CD4-positive, alpha-beta T cell treated with Interleukin-6 at 100 ng/mL for 8 hours (primary cell): ENCODE results near the gene TMEM248.
A peak's percentile ranks its signal among the peaks of the same experiment; 100 is the strongest.
"Not testable (repeated sequence)": the region's sequence is repeated elsewhere in the genome, so short reads cannot be mapped to it uniquely, and the experiment has no call there.

ENCODE experiments used
- DNase-seq: peaks from one replicate; pipeline ENCODE4 v3.0.0-alpha.2; 2020; ENCODE audit warnings: mixed read lengths, low spot score

The TMEM248 gene

GRCh38 chr7:66910789-66911188, 10.2 kb upstream of the TMEM248 start:
- DNase-seq = no peak

GRCh38 chr7:66911191-66911590, 9.8 kb upstream of the TMEM248 start:
- DNase-seq = not testable (repeated sequence)

GRCh38 chr7:66912195-66912594, 8.8 kb upstream of the TMEM248 start:
- no peak for DNase-seq

- no peak for DNase-seq
Measured at GRCh38 chr7:66913118-66914037, 7.6 kb upstream of the TMEM248 start.

- DNase-seq = not testable (repeated sequence)
Measured at GRCh38 chr7:66917904-66918303, 3.1 kb upstream of the TMEM248 start.

GRCh38 chr7:66919304-66919703, 1.7 kb upstream of the TMEM248 start:
- DNase-seq = no peak

GRCh38 chr7:66919704-66920103, 1.3 kb upstream of the TMEM248 start:
- no peak for DNase-seq

- DNase-seq = no peak
Measured at GRCh38 chr7:66920256-66920655, 769 bp upstream of the TMEM248 start.

- DNase-seq = no peak
Measured at GRCh38 chr7:66921396-66921917, 432 bp downstream of the TMEM248 start.

GRCh38 chr7:66921918-66922486, 977 bp downstream of the TMEM248 start:
- DNase-seq = peak; percentile 37

- no peak for DNase-seq
Measured at GRCh38 chr7:66925255-66925654, 4.2 kb downstream of the TMEM248 start.

GRCh38 chr7:66927348-66927948, 6.4 kb downstream of the TMEM248 start:
- no peak for DNase-seq

- no peak for DNase-seq
Measured at GRCh38 chr7:66928388-66928787, 7.4 kb downstream of the TMEM248 start.

- DNase-seq = no peak
Measured at GRCh38 chr7:66929165-66929564, 8.1 kb downstream of the TMEM248 start.

- DNase-seq = no peak
Measured at GRCh38 chr7:66929935-66930334, 8.9 kb downstream of the TMEM248 start.

- DNase-seq = no peak
Measured at GRCh38 chr7:66930341-66930740, 9.3 kb downstream of the TMEM248 start.

- no peak for DNase-seq
Measured at GRCh38 chr7:66933469-66933868, 12.4 kb downstream of the TMEM248 start.

GRCh38 chr7:66937940-66938339, 16.9 kb downstream of the TMEM248 start:
- DNase-seq = no peak

- DNase-seq = no peak
Measured at GRCh38 chr7:66939325-66939724, 18.3 kb downstream of the TMEM248 start.

- no peak for DNase-seq
Measured at GRCh38 chr7:66946545-66946944, 25.5 kb downstream of the TMEM248 start.

- DNase-seq = no peak
Measured at GRCh38 chr7:66948480-66949109, 27.6 kb downstream of the TMEM248 start.

GRCh38 chr7:66950311-66950710, 29.3 kb downstream of the TMEM248 start:
- no peak for DNase-seq
